GM21529 (cell line): ENCODE measurements around the gene GALNT5.
A peak's percentile ranks its signal among the peaks of the same experiment; 100 is the strongest.
"Not testable (repeated sequence)": the region's sequence is repeated elsewhere in the genome, so short reads cannot be mapped to it uniquely, and the experiment has no call there.

Experiments
- ATAC-seq: cut with Tn5 transposase; IDR thresholded peaks from one replicate; pipeline ENCODE4 v1.9.1; 2021; ENCODE audit not compliant: unreplicated experiment

GALNT5 gene, protein sequence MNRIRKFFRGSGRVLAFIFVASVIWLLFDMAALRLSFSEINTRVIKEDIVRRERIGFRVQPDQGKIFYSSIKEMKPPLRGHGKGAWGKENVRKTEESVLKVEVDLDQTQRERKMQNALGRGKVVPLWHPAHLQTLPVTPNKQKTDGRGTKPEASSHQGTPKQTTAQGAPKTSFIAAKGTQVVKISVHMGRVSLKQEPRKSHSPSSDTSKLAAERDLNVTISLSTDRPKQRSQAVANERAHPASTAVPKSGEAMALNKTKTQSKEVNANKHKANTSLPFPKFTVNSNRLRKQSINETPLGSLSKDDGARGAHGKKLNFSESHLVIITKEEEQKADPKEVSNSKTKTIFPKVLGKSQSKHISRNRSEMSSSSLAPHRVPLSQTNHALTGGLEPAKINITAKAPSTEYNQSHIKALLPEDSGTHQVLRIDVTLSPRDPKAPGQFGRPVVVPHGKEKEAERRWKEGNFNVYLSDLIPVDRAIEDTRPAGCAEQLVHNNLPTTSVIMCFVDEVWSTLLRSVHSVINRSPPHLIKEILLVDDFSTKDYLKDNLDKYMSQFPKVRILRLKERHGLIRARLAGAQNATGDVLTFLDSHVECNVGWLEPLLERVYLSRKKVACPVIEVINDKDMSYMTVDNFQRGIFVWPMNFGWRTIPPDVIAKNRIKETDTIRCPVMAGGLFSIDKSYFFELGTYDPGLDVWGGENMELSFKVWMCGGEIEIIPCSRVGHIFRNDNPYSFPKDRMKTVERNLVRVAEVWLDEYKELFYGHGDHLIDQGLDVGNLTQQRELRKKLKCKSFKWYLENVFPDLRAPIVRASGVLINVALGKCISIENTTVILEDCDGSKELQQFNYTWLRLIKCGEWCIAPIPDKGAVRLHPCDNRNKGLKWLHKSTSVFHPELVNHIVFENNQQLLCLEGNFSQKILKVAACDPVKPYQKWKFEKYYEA

DNA sequence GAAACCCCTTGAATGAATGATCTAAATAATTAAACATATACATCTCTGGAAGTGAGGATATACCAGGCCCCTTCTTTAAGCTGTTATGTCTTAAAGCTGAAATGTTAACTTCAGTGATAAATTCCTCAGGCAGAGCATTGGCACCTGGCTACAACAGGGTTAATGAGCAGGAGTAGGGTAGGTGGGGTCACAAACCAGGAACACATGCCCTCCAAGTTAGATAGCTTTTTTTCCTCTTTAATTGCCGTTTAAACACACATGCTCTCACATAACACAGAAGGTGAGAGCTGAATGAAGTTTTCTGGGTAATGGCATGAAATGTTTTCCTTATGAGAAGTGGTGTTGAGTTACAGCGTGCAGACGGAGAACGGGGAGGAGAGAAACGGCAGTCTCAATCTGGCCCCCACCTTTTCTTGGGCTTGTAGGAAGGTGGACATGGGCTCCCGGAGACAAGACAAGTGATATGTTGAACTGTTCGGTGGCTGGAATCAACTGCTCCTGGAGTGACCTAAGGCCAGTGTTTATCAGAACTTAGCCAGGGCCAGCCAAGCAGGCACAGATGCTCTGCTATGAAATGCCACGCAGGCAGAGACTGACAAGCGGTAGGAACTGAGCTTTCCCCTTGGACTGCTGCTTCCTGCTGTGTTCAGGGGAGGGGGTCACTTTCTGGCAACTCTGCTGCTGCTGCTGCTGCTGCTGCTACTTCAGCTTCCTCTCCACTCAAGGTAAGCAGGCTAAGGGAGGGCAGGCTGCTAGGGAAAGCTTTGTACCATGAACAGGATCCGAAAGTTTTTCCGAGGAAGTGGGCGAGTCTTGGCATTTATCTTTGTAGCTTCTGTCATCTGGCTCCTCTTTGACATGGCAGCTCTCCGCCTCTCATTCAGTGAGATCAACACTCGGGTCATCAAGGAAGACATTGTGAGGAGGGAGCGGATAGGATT is at the start of gene GALNT5:
GALNT5 (plus strand) TSS at position 394 of the 941 bp plus-strand sequence; CDS start at position 772, 378 bp downstream.
- ATAC-seq = no peak

DNA sequence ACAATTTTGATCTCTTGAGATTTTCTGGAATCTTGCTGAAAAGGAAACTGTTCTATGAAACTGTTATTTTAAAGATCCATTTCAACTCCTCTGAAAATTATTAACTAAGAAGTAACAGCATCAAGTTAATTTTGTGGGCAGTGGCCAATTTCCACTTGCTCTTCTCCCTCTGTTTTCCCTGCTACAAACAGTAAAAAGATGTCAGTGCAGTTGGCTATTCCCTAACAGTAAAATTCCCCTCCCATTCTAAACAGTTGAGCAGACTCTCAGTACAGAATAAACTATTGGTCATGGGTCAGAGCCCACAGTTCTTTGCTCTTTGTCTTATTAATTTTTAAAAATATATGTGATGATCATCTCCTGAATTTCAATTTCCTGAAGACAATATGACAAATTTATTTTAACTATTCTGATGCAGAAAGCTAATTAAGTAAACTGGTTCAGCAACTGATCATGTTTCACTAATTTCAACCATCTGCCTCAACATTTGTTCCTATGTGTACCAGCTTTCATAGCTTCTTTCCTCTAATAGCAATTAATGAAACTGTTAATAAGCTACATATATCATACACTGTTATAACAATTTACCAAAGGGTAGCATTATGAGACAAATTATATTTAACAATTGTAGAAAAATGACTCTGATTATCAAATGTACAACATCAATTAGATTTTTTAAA is 41.1 kb upstream of the GALNT5 start:
- ATAC-seq = no peak

DNA sequence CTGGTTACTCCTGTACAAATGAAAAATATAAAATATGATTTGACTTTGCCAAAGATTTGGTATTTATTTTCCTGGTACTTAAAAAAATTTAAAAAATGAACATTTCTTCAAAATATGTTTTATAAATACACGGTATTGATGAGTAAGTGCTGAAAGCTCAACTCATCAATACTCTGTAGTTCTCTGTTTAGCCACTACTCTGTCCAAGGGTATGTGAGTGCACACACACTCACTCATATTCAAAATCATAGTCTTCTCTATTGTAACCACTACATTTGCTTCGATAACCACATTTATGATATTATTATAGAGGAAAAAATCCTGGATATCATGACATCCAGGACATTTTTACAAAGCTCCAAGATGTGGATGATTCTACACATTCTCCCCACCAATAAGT is 40.1 kb upstream of the GALNT5 start:
- ATAC-seq = no peak

DNA sequence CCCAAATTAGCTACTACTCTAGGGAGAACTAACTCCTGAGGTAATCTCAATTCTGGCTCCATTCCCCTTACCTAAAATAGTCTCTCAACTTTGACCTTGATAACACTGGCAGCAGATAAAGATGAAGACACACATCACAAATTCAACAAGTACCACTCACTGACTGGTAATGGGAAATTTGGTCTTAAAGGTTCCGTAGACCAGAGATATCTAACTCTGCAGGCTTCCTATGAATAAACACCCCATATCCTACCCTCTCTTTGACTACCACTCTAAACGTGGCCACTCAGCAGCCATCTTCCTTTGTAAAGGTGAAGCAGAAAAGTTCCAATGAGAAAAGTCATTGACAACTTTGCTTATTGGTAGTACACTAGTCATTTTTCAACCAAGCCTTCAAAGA is 38.6 kb upstream of the GALNT5 start:
- ATAC-seq = no peak

DNA sequence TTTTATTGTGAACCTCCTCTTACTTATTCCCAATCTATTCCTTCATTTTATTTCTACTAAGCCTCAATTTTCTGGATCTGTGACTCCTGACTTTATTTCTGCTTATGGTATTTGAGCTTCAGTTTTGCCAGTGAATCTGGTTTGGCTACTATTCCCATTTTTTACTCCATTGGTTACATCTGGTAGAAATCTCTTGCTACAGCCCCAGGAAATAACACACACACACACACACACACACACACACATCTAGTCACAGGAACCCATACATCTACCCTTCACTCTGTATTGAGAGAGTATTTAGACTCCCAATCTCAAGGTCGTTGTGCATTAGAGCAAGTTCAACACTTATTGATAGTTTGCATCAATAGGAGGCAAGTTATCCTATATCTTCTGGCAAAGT is 37.0 kb upstream of the GALNT5 start:
- ATAC-seq = no peak

DNA sequence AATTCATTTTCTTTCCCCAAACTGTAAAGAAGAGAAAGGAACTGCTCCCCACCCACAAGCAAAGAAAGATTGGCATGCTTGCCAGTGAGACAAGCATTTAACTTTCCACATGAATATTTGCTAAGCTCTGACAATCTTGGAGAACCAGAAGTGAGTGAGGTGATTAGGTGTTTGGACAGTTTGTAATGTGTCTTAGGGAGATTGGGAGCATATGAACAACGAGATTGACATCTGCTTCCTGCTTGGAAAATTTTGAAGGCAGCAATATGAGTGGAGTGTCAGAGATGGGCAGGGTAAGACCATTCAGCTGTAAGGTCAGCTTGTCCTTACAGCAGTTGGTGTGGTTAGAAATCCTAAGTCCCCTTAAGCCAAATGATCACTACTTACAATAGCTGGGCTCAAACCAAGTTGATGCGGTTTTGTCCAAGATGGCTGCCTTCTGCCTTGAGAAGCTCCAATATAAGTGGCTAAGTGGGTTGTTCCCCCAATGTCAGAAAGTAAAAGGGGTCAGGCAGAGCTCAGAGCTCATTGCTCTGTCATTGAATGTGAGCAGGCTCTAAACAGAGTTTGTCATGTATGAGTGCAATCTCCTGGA is 36.0 kb upstream of the GALNT5 start:
- no peak for ATAC-seq

DNA sequence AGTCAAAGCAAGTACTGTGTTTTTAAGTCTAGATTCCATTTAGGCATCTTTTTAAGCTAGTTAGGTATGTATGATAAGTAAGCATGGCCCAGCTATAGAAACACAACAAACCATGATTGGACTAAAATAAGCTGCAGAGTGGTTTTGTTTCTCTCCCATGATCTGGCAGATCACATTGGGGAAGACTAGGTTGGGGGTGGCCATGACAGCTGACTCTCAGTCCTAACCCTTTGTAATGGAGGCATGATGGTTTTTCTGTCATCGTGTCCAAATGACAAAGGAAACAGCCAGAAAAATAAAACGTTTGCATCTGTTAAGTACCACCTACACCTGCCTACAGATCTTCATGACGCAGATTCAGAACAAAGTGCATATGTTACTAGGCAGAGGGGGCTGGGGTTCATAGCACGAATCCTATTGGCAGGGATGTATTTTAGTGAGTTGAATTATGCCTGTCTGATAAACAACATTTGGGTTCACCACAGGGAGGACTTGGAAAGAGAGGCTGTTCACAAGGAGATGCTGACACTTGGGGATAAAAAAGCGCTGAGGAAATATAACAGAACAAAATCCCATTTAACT is 33.8 kb upstream of the GALNT5 start:
- no peak for ATAC-seq

DNA sequence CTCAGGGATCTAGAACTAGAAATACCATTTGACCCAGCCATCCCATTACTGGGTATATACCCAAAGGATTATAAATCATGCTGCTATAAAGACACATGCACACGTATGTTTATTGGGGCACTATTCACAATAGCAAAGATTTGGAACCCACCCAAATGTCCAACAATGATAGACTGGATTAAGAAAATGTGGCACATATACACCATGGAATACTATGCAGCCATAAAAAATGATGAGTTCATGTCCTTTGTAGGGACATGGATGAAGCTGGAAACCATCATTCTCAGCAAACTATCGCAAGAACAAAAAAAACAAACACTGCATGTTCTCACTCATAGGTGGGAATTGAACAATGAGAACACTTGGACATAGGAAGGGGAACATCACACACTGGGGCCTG is 33.1 kb upstream of the GALNT5 start:
- not testable (repeated sequence) for ATAC-seq

DNA sequence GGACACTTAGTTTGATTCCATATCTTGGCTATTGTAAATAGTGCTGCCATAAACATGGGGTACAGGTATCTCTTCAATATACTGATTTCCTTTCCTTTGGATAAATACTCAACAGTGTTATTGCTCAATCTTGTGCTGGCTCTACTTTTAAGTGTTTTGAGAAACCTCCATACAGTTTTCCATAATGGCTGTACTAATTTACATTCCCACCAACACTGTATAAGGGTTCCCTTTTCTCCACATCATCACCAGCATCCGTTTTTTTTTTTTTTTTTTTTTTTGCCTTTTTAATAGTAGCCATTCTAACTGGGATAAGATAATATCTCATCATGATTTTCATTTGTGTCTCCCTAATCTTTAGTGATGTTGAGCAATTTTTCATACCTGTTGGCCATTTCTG is 29.9 kb upstream of the GALNT5 start:
- ATAC-seq = no peak

DNA sequence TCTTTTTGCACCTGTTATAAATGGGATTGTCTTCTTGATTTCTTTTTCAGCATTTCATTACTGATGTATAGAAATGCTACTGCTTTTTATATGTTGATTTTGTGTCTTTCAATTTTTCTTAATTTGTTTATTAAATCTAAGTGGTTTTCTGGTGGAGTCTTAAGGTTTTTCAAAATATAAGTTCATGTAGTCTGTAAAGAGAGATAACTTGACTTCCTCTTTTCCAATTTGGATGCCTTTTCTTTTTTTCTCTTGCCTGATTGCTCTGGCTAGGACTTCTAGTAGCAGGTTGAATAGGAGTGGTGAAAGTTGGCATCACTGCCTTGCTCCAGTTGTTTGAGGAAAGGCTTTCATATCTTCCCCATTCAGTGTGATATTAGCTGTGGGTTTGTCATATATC is 28.6 kb upstream of the GALNT5 start:
- ATAC-seq = no peak

DNA sequence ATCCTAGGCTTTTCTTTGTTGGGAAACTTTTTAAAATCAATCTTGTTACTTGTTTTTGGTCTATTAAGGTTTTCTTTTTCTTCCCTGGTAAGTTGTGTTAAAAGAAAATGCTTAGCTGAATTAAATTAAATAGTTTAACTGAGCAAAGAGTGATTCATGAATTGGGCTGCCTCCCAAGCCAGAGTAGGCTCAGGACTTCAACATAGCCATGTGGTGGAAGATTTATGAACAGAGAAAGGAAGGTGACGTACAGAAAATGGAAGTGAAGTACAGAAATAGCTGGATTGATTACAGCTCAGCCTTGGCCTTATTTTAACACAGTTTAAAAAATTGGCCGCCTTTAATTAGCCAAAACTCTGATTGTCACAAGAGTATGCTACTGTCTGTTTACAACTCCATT is 27.9 kb upstream of the GALNT5 start:
- ATAC-seq = no peak

DNA sequence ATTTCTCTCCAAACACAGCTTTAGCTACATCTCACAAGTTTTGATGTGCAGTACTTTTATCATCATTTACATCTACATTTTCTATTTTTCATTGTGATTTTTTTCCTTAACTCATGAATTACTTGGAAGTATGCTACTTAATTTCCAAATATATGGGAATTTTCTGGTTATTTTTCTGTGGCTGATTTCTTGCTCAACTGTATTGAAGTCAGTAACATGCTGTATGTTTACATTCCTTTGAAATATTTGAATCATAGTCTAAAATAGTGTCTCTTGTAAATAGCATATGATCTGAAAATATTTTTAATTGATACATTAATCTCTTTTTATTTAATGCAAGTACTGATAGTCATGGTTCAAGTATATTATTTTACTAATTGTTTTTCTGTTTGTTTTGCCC is 26.0 kb upstream of the GALNT5 start:
- ATAC-seq = no peak

DNA sequence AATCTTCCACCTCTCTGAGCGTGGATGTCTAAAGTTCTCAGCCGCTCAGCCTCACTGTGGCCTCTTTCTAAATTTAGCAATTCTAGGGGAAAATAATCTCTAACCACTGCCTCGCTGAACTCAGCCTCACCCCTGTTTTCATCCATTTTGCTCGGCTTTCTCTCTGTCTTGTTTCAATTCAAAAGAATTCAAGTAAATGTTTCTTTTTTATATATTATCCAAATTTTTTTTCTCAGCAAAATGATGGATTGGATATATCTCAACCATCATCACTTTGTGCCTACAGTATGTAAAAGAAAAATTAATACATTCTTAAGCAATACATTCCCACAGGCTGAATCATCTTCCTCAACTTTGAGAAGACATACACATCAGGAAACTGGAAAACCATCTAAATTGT is 24.0 kb upstream of the GALNT5 start:
- no peak for ATAC-seq

DNA sequence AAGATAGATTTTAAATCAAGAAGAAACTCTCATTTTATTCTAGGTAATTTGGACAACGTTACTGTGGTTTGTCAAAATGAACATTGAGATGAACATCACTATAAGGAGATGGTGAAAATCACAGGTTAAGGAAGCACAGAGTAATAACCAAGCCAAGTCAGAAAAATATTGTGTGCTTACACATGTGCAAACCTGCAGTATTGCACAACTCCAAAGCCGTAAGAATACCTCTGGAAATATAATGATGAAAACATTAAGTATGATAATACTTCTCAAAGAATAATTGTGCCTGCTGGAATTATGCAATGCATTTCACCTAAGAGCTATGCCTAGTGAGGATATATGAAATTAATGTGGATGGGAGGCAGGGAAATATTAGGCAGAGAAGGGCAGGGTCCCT is 21.1 kb upstream of the GALNT5 start:
- ATAC-seq = no peak

DNA sequence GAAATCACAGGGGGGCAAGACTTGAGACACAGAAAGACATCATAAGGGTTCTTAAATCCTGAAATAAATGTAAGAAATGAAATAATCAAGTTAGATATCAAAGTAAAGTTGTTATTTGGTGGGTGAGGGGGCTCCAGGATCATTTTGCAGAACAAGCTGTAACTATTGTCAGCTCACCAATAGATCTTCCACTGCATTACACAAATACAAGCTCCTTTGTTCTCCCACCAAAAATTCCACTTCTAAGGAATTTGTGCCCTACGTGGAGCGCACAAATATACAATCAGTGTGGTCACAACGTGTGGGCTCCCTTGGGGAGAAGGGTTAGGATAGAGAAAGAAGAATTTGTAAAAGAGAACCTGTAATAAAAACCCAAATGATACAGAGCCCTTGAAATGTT is 19.2 kb upstream of the GALNT5 start:
- no peak for ATAC-seq

DNA sequence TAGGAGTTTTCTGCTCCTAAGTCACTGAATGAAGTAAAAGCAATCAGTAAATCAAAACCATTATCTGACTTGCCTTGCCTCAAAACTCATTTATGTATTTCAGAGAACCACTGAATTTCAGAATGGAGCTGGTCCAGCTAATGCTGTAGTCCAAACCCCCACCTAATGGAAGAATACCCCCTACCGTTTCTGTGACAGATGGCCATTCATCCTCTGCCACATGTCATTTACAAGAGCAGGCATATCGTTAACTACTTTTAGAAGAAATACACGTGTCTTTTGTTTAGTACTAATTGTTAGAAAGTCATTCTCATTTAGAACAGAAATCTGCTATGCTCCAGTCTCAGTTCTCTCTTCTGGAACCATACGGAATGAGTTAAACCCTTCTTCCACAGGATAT is 12.8 kb upstream of the GALNT5 start:
- no peak for ATAC-seq

DNA sequence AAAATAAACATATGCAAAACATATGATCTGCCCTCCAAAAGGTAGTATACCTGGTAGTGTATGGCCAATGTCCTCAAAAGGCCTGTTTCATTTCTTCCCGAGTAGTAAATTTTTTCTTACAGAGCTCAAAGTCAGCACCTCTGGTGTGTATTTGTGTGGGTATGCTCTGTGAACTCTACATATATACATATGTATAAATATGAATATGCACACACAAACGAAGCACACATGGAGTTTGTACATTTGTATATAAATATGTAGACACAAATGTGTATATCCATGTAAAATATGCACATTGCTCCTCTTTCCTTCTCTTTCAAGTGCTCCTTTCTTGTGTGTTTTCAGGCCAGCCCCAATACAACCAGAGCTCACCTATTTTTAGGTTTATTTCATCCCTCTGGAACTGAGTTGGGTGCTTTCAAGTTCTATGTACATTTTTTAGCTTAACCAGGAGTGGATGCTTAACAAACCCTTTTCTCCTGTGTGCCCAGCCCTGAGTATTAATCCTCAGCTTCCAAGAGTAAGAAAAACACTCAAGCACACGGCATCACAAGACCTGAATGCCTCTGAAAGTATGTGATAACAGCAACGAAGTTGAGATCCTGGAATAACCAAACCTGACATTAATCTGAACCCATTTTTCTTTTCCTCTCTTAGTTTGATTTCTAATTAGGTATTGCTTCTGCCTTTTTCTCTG is 12.2 kb upstream of the GALNT5 start:
- ATAC-seq = no peak

DNA sequence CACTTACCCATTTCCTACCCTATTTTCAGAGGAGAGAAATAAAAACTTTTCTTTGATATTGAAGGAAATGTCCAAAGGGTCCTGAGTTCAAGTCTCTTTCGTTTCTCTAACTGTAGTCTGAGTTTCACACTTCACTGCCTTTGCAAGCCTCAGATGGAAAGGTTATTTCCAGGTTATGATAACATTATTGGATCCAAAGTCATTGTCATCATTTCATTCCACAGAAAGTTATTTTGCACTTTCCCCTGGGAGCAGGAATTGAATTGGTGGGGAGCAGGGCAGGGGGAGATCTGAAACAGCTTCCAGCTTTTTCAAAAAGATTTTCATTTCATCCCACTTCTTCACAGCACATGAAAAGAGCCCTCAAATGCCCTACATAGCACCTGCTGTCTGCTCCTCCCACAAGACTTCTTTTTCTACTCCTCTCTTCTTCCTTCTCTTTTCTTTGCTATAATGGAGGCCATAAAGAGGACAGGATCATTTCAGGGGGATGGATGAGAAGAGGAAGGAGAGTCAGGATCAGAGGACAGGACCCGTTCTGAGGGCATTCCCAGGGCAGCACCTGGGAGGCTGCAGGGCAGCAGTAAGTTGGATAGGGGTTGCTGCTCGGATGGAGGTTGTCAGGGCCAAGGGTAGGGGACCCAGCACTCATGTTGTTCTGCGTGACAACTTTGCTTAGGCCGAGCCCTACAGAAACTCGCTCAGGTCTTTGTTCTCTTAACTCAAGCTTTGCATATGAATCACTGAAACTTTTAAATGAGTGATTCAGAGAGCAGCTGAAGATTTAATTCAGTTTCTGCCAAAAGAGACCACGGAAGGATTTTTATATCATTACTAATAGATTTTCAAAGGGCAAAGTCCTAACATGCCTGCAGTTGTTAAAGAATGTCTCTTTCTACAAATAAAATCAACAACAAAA is 11.4 kb upstream of the GALNT5 start:
- peak; percentile 99 for ATAC-seq
